HCT116 (cell line): ENCODE measurements around the gene COG6. TPM values are rescaled to one million over a fixed set of nuclear protein-coding genes. Genes with fewer than 3 reads are reported as not detected.

Experiments
- ATAC-seq: fragments of 200-7000 bp; cut with Tn5 transposase; 2 replicates; pipeline ENCODE4 v1.9.1; 2020; ENCODE audit warnings: mild to moderate bottlenecking, moderate library complexity
- BruUV-seq: library from RNA; stranded (reverse); fragments of 400-500 nt; replicated peaks from 2 replicates; lab custom pipeline; 2021; lab: Mats Ljungman, UMichigan
- CTCF ChIA-PET: fragments of 300-600 bp; sonication (Branson Sonifier 250); formaldehyde crosslinking; loops from one replicate; lab custom pipeline; 2021; ENCODE audit warnings: antibody characterized with exemption; lab: Charles Lee
- POLR2A ChIA-PET: fragments of 300-600, 350-600 bp; sonication (Branson Sonifier 250); formaldehyde crosslinking; loops from one replicate; lab custom pipeline; 2021; ENCODE audit warnings: antibody characterized with exemption; lab: Charles Lee
- RAD21 ChIA-PET, 2 experiments: fragments of 300-600 bp; sonication (Branson Sonifier 250); formaldehyde crosslinking; loops; one replicate each; lab custom pipeline; 2023; ENCODE audit warnings: low total read pairs in 2 of 2; ENCODE audit not compliant: uncharacterized antibody in 2 of 2, unreplicated experiment in 2 of 2, low non-redundant PET in 1 of 2; lab: Charles Lee
- DNase-seq: peaks from one replicate; pipeline ENCODE4 v3.0.0-alpha.2; 2010; ENCODE audit warnings: low read depth, low spot score
- H2AFZ ChIP-seq: fragments of 200-600 bp; shearing (Covaris generic), sonication (generic); 2 replicates; pipeline ENCODE4 v1.6.1; 2017; ENCODE audit warnings: low read depth, mixed run types, mixed read lengths, antibody characterized with exemption, low read length; ENCODE audit not compliant: poor library complexity, severe bottlenecking
- H3K27ac ChIP-seq: 2 replicates; pipeline ENCODE4 v1.5.1; 2012; ENCODE audit warnings: low read depth, low read length
- H3K27me3 ChIP-seq: fragments of 200-600 bp; sonication (generic); 2 replicates; pipeline ENCODE4 v1.6.1; 2016; ENCODE audit warnings: mixed run types, low read length, mixed read lengths; ENCODE audit not compliant: insufficient read depth
- H3K36me3 ChIP-seq, 2 experiments: fragments of 200-500 bp in 1 of 2; fragments of 200-600 bp in 1 of 2; sonication (Bioruptor generic) in 1 of 2; sonication (generic) in 1 of 2; 2 replicates each; pipeline versions ENCODE4 v1.5.1 to v1.6.1; 2014 to 2016; ENCODE audit warnings: low read length in 2 of 2, inconsistent platforms in 1 of 2, mixed read lengths in 1 of 2, mixed run types in 1 of 2; ENCODE audit not compliant: insufficient read depth in 2 of 2, control insufficient read depth in 1 of 2
- H3K4me1 ChIP-seq, 2 experiments: fragments of 200-600 bp in 1 of 2; sonication (generic) in 1 of 2; 2 replicates each; pipeline versions ENCODE4 v1.5.1 to v1.6.1; 2012 to 2017; ENCODE audit warnings: low read length in 2 of 2, inconsistent platforms in 1 of 2, mild to moderate bottlenecking in 1 of 2, mixed read lengths in 1 of 2, mixed run types in 1 of 2, moderate library complexity in 1 of 2; ENCODE audit not compliant: insufficient read depth in 2 of 2, control insufficient read depth in 1 of 2
- H3K4me2 ChIP-seq: fragments of 200-600 bp; sonication (generic); 2 replicates; pipeline ENCODE4 v1.6.1; 2017; ENCODE audit warnings: mixed run types, low read length, mixed read lengths
- H3K4me3 ChIP-seq, 2 experiments: fragments of 200-600 bp in 1 of 2; sonication (generic) in 1 of 2; replicated peaks in 1 of 2; 2 replicates each; pipeline ENCODE4 v1.5.1; 2011 to 2016; ENCODE audit warnings: low read length in 2 of 2, control low read depth in 1 of 2, low read depth in 1 of 2, mild to moderate bottlenecking in 1 of 2, mixed read lengths in 1 of 2, mixed run types in 1 of 2
- H3K79me2 ChIP-seq: fragments of 200-600 bp; sonication (generic); 2 replicates; pipeline ENCODE4 v1.6.1; 2017; ENCODE audit warnings: mild to moderate bottlenecking, mixed run types, low read length, moderate library complexity, mixed read lengths; ENCODE audit not compliant: insufficient read depth
- H3K9ac ChIP-seq: fragments of 200-600 bp; sonication (generic); 2 replicates; pipeline ENCODE4 v1.6.1; 2016; ENCODE audit warnings: low read length, mixed read lengths
- H3K9me2 ChIP-seq: fragments of 200-600 bp; sonication (generic), shearing (Covaris generic); 2 replicates; pipeline ENCODE4 v1.6.1; 2017; ENCODE audit warnings: mixed run types, mild to moderate bottlenecking, moderate library complexity; ENCODE audit not compliant: insufficient read depth
- H3K9me3 ChIP-seq, 2 experiments: fragments of 200-500 bp in 1 of 2; fragments of 200-600 bp in 1 of 2; sonication (Bioruptor generic) in 1 of 2; sonication (generic) in 1 of 2; 2 replicates each; pipeline ENCODE4 v1.6.1; 2014 to 2017; ENCODE audit warnings: low read length in 2 of 2, mixed read lengths in 2 of 2, inconsistent platforms in 1 of 2, low read depth in 1 of 2, mild to moderate bottlenecking in 1 of 2, mixed run types in 1 of 2, moderate library complexity in 1 of 2; ENCODE audit not compliant: control insufficient read depth in 1 of 2, insufficient read depth in 1 of 2
- H4K20me1 ChIP-seq: fragments of 200-600 bp; sonication (generic), shearing (Covaris generic); 2 replicates; pipeline ENCODE4 v1.6.1; 2017; ENCODE audit warnings: mixed run types, mild to moderate bottlenecking, moderate library complexity; ENCODE audit not compliant: insufficient read depth
- EGR1 ChIP-seq: IDR thresholded peaks from 2 replicates; pipeline ENCODE4 v1.6.1; 2012; ENCODE audit warnings: low read depth
- EZH2phosphoT487 ChIP-seq: fragments of 200-600 bp; IDR thresholded peaks from 2 replicates; pipeline ENCODE4 v1.6.1; 2018; ENCODE audit warnings: antibody characterized with exemption, borderline replicate concordance
- JUND ChIP-seq: IDR thresholded peaks from 2 replicates; pipeline ENCODE4 v1.6.1; 2012
- MAX ChIP-seq: IDR thresholded peaks from 2 replicates; pipeline ENCODE4 v1.6.1; 2012
- POLR2A ChIP-seq: IDR thresholded peaks from 2 replicates; pipeline ENCODE4 v1.7.0; 2011; ENCODE audit warnings: borderline replicate concordance; ENCODE audit not compliant: insufficient read depth, insufficient read length; ENCODE audit errors: extremely low read depth
- POLR2AphosphoS5 ChIP-seq: IDR thresholded peaks from 2 replicates; pipeline ENCODE4 v1.6.1; 2011; ENCODE audit warnings: mild to moderate bottlenecking, low read depth, low read length, moderate library complexity
- YY1 ChIP-seq: IDR thresholded peaks from 2 replicates; pipeline ENCODE4 v1.6.1; 2011; ENCODE audit warnings: low read length, low read depth, moderate library complexity, mild to moderate bottlenecking; ENCODE audit not compliant: insufficient replicate concordance; ENCODE audit errors: extremely low read depth
- ZBTB33 ChIP-seq: IDR thresholded peaks from 2 replicates; pipeline ENCODE4 v1.6.1; 2011; ENCODE audit warnings: mild to moderate bottlenecking, low read length, moderate library complexity; ENCODE audit not compliant: insufficient replicate concordance; ENCODE audit errors: extremely low read depth
- intact Hi-C: fragments of 100-400 bp; cut with micrococcal nuclease; formaldehyde crosslinking; loops from 2 replicates; pipeline ENCODE4 v1.10.0; 2022
- total RNA-seq: library from RNA; stranded (reverse); gene quantifications from one replicate; pipeline ENCODE4 v1.2.1, GENCODE V29; 2021; ENCODE audit not compliant: unreplicated experiment
- TF ChIP-seq, protein P1 (sequence below), 3 experiments: fragments of 200-600 bp in 1 of 3; sonication (generic) in 1 of 3; IDR thresholded peaks in 2 of 3; conservative IDR thresholded peaks in 1 of 3; 2 replicates each; pipeline ENCODE4 v1.5.1; 2012 to 2017; ENCODE audit warnings: low read depth in 2 of 3, low read length in 2 of 3, antibody characterized with exemption in 1 of 3, borderline replicate concordance in 1 of 3, control low read depth in 1 of 3, mild to moderate bottlenecking in 1 of 3, mixed read lengths in 1 of 3, mixed run types in 1 of 3, moderate library complexity in 1 of 3; ENCODE audit not compliant: insufficient read depth in 1 of 3
- TF ChIP-seq, protein P2 (sequence below): IDR thresholded peaks from 2 replicates; pipeline ENCODE4 v1.6.1; 2012; ENCODE audit warnings: low read depth

Gene COG6
- total RNA-seq, 1 experiment from 2014 or later, result 33.6 TPM

GRCh38 chr13:39788102-39788501 lies 132.6 kb downstream of the COG6 start:
- Histone ChIP-seq H3K4me1 (peaks cover 0 to 4% of the 10 kb centered on the region in 2 experiments; a peak in 1 of 4 replicates), H3K4me3 (no peak overlapping the region), H2AFZ (no peak overlapping the region), H3K9ac (no peak overlapping the region), H3K27ac (no peak overlapping the region), H3K27me3 (no peaks in the 10 kb centered on the region), H3K4me2 (no peak overlapping the region), H3K9me2 (no peaks in the 10 kb centered on the region; the same call in 1 of the 2 replicates), H3K79me2 (no peaks in the 10 kb centered on the region), H3K36me3 (no peaks in the 10 kb centered on the region), H4K20me1 (no peaks in the 10 kb centered on the region), H3K9me3 (peaks cover 0 to 7% of the 10 kb centered on the region in 2 experiments; a peak in 1 of 4 replicates)
- ATAC-seq, result no peak
- DNase-seq, result no peak
- TF ChIP-seq YY1 (no peak), MAX (no peak), ZBTB33 (no peak), JUND (no peak), EZH2phosphoT487 (no peak), EGR1 (no peak), POLR2A (no peak), POLR2AphosphoS5 (no peak)
- TF ChIP-seq, protein P1, sequence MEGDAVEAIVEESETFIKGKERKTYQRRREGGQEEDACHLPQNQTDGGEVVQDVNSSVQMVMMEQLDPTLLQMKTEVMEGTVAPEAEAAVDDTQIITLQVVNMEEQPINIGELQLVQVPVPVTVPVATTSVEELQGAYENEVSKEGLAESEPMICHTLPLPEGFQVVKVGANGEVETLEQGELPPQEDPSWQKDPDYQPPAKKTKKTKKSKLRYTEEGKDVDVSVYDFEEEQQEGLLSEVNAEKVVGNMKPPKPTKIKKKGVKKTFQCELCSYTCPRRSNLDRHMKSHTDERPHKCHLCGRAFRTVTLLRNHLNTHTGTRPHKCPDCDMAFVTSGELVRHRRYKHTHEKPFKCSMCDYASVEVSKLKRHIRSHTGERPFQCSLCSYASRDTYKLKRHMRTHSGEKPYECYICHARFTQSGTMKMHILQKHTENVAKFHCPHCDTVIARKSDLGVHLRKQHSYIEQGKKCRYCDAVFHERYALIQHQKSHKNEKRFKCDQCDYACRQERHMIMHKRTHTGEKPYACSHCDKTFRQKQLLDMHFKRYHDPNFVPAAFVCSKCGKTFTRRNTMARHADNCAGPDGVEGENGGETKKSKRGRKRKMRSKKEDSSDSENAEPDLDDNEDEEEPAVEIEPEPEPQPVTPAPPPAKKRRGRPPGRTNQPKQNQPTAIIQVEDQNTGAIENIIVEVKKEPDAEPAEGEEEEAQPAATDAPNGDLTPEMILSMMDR (IDR thresholded peaks at IDR 0.05 in 2 of 3, conservative IDR thresholded peaks at IDR 0.05 in 1 of 3; ENCODE audit: borderline replicate concordance in 1 of 3, insufficient read depth in 1 of 3, low read depth in 2 of 3, low read length in 2 of 3), result no peak
- TF ChIP-seq, protein P2, sequence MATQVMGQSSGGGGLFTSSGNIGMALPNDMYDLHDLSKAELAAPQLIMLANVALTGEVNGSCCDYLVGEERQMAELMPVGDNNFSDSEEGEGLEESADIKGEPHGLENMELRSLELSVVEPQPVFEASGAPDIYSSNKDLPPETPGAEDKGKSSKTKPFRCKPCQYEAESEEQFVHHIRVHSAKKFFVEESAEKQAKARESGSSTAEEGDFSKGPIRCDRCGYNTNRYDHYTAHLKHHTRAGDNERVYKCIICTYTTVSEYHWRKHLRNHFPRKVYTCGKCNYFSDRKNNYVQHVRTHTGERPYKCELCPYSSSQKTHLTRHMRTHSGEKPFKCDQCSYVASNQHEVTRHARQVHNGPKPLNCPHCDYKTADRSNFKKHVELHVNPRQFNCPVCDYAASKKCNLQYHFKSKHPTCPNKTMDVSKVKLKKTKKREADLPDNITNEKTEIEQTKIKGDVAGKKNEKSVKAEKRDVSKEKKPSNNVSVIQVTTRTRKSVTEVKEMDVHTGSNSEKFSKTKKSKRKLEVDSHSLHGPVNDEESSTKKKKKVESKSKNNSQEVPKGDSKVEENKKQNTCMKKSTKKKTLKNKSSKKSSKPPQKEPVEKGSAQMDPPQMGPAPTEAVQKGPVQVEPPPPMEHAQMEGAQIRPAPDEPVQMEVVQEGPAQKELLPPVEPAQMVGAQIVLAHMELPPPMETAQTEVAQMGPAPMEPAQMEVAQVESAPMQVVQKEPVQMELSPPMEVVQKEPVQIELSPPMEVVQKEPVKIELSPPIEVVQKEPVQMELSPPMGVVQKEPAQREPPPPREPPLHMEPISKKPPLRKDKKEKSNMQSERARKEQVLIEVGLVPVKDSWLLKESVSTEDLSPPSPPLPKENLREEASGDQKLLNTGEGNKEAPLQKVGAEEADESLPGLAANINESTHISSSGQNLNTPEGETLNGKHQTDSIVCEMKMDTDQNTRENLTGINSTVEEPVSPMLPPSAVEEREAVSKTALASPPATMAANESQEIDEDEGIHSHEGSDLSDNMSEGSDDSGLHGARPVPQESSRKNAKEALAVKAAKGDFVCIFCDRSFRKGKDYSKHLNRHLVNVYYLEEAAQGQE, result no peak
- BruUV-seq, result no TSS peak
- ChIA-PET POLR2A (no interaction called here), RAD21 (no interaction called here), CTCF (no interaction called here)
- intact Hi-C loops, result no loop called here
